ENCODE results near the gene RAC2. TPM values are rescaled to one million over a fixed set of nuclear protein-coding genes. Genes with fewer than 3 reads are reported as not detected.

The RAC2 gene
- total and polyA plus RNA-seq, 2 of the 8 experiments (the other 6 are each of a cell fraction or from before 2014, with no cell fraction given), result 2.3 to 4.3 TPM

DNA sequence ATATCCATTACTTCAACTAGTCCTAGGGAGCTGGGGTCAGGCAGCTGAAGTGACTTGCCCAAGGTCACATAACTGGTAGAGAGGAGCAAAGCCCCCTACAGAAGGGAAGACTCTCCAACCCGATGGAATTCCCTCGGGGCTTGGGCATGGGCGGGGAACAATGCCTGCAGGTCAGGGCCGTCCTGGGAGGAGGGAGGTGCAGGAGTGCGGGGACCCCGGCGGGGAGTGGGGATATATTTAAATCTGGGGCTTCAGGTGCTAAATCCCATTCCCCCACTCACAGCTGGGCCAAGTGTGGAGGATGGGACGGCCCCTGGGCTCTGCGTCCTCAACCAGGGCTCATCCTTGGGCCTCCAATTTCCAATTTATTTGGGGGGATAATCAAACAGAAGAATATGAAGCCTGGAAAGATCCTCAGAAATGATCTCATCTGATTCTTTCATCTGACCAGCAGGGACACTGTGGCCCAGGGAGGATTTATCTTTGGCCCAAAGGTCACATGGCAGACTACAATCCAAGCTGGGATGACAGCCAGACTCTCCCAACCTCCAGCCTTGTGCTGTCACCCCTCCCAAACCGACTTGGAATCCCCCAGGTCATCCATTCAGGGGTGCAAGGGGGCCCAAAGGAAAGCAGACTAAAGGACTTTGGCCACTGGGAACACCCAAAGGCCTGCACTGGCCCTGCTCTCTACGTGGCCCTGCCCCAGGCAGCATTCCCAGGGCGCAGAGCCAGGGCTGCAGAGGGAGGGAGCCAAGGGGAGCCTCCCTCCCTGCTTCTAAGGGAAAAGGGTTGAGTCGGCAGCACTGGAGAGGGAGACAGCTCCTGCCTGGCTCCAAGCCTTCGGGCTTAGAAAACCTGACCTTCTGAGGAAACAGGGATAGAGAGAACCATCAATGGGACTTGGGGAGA, 47.3 kb downstream of the RAC2 start (continued):
- TF ChIP-seq GTF2F1 (IDR thresholded peaks at IDR 0.05; ENCODE audit: borderline replicate concordance, low read depth, low read length) (no peak), KDM4A (IDR thresholded peaks at IDR 0.05; ENCODE audit: low read depth, low read length, severe bottlenecking) (no peak), KDM5A (IDR thresholded peaks at IDR 0.05; ENCODE audit: low read length) (no peak), SRF (IDR thresholded peaks at IDR 0.05; ENCODE audit: low read depth, low read length) (no peak)
- TF ChIP-seq, protein P1, sequence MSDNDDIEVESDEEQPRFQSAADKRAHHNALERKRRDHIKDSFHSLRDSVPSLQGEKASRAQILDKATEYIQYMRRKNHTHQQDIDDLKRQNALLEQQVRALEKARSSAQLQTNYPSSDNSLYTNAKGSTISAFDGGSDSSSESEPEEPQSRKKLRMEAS (IDR thresholded peaks at IDR 0.05), result no peak
- TF ChIP-seq, protein P2, sequence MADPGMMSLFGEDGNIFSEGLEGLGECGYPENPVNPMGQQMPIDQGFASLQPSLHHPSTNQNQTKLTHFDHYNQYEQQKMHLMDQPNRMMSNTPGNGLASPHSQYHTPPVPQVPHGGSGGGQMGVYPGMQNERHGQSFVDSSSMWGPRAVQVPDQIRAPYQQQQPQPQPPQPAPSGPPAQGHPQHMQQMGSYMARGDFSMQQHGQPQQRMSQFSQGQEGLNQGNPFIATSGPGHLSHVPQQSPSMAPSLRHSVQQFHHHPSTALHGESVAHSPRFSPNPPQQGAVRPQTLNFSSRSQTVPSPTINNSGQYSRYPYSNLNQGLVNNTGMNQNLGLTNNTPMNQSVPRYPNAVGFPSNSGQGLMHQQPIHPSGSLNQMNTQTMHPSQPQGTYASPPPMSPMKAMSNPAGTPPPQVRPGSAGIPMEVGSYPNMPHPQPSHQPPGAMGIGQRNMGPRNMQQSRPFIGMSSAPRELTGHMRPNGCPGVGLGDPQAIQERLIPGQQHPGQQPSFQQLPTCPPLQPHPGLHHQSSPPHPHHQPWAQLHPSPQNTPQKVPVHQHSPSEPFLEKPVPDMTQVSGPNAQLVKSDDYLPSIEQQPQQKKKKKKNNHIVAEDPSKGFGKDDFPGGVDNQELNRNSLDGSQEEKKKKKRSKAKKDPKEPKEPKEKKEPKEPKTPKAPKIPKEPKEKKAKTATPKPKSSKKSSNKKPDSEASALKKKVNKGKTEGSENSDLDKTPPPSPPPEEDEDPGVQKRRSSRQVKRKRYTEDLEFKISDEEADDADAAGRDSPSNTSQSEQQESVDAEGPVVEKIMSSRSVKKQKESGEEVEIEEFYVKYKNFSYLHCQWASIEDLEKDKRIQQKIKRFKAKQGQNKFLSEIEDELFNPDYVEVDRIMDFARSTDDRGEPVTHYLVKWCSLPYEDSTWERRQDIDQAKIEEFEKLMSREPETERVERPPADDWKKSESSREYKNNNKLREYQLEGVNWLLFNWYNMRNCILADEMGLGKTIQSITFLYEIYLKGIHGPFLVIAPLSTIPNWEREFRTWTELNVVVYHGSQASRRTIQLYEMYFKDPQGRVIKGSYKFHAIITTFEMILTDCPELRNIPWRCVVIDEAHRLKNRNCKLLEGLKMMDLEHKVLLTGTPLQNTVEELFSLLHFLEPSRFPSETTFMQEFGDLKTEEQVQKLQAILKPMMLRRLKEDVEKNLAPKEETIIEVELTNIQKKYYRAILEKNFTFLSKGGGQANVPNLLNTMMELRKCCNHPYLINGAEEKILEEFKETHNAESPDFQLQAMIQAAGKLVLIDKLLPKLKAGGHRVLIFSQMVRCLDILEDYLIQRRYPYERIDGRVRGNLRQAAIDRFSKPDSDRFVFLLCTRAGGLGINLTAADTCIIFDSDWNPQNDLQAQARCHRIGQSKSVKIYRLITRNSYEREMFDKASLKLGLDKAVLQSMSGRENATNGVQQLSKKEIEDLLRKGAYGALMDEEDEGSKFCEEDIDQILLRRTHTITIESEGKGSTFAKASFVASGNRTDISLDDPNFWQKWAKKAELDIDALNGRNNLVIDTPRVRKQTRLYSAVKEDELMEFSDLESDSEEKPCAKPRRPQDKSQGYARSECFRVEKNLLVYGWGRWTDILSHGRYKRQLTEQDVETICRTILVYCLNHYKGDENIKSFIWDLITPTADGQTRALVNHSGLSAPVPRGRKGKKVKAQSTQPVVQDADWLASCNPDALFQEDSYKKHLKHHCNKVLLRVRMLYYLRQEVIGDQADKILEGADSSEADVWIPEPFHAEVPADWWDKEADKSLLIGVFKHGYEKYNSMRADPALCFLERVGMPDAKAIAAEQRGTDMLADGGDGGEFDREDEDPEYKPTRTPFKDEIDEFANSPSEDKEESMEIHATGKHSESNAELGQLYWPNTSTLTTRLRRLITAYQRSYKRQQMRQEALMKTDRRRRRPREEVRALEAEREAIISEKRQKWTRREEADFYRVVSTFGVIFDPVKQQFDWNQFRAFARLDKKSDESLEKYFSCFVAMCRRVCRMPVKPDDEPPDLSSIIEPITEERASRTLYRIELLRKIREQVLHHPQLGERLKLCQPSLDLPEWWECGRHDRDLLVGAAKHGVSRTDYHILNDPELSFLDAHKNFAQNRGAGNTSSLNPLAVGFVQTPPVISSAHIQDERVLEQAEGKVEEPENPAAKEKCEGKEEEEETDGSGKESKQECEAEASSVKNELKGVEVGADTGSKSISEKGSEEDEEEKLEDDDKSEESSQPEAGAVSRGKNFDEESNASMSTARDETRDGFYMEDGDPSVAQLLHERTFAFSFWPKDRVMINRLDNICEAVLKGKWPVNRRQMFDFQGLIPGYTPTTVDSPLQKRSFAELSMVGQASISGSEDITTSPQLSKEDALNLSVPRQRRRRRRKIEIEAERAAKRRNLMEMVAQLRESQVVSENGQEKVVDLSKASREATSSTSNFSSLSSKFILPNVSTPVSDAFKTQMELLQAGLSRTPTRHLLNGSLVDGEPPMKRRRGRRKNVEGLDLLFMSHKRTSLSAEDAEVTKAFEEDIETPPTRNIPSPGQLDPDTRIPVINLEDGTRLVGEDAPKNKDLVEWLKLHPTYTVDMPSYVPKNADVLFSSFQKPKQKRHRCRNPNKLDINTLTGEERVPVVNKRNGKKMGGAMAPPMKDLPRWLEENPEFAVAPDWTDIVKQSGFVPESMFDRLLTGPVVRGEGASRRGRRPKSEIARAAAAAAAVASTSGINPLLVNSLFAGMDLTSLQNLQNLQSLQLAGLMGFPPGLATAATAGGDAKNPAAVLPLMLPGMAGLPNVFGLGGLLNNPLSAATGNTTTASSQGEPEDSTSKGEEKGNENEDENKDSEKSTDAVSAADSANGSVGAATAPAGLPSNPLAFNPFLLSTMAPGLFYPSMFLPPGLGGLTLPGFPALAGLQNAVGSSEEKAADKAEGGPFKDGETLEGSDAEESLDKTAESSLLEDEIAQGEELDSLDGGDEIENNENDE (IDR thresholded peaks at IDR 0.05; ENCODE audit: insufficient replicate concordance, low read length), result no peak
- TF ChIP-seq, protein P3, sequence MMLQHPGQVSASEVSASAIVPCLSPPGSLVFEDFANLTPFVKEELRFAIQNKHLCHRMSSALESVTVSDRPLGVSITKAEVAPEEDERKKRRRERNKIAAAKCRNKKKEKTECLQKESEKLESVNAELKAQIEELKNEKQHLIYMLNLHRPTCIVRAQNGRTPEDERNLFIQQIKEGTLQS (IDR thresholded peaks at IDR 0.05; ENCODE audit: insufficient read depth, low read depth, low read length), result no peak
- TF ChIP-seq, protein P4, sequence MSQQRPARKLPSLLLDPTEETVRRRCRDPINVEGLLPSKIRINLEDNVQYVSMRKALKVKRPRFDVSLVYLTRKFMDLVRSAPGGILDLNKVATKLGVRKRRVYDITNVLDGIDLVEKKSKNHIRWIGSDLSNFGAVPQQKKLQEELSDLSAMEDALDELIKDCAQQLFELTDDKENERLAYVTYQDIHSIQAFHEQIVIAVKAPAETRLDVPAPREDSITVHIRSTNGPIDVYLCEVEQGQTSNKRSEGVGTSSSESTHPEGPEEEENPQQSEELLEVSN (IDR thresholded peaks at IDR 0.05), result no peak
